ENCODE results near the gene RNGTT.
"Not testable (repeated sequence)": the region's sequence is repeated elsewhere in the genome, so short reads cannot be mapped to it uniquely, and the experiment has no call there.

The RNGTT gene

GRCh38 chr6:88963139-88964090, at the start of gene RNGTT:
Gene RNGTT, minus strand, starts transcription at chr6:88963618. Its CDS starts 209 bp downstream, at chr6:88963409.
- DNase-seq (ENCODE audit: low read depth in 2 of 2): peak; percentile 97 to 99

DNA sequence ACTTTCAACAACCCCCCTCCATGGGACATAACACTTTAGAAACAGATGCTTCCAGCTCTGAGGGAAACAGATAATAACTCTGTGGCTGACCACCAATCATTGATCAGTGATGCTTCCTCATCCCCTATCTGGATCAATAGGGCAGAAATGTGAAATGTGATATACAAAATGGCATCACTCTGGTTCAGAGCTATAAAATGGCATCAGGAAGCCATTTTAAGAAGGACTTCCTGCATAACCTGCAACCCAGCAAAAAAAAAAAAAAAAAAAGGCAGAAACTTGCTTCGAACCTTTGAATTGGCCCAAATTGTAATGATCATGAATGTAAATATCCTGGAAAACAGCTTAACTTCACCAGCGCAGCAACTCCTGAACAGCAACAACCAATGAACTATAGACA, 48.0 kb upstream of the RNGTT start:
- no peak for DNase-seq (ENCODE audit: low read depth in 2 of 2)

GRCh38 chr6:89010825-89011224, 47.4 kb upstream of the RNGTT start:
- DNase-seq (ENCODE audit: low read depth in 2 of 2): no peak

- DNase-seq (ENCODE audit: low read depth in 2 of 2): no peak
These were observed 46.2 kb upstream of the RNGTT start for GRCh38 chr6:89009624-89010059.

- DNase-seq (ENCODE audit: low read depth in 2 of 2): no peak
These were observed 45.5 kb upstream of the RNGTT start for GRCh38 chr6:89008815-89009374.

- no peak for DNase-seq (ENCODE audit: low read depth in 2 of 2)
These were observed 44.8 kb upstream of the RNGTT start for GRCh38 chr6:89008001-89008814.

- DNase-seq (ENCODE audit: low read depth in 2 of 2): no peak
These were observed 44.0 kb upstream of the RNGTT start for GRCh38 chr6:89007209-89008000.

DNA sequence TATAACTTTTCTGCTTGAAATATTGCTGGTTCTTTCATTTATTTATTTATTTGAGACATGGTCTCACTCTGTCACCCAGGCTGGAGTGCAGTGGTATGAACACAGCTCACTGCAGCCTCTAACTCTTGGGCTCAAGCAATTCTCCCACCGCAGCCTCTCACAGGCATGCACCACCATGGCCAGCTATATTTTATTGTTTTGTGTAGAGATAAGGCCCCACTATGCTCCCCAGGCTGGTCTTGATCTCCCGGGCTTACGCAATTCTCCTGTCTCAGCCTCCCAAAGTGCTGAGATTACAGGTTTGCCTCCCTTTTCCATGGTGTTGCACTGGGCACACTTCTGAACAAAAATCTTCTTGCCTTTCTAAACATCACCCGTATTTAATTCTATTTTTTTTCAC, 39.1 kb upstream of the RNGTT start:
- DNase-seq (ENCODE audit: low read depth in 2 of 2): no peak

GRCh38 chr6:88997327-88997726, 33.9 kb upstream of the RNGTT start:
- no peak for DNase-seq (ENCODE audit: low read depth in 2 of 2)

GRCh38 chr6:88992741-88993552, 29.5 kb upstream of the RNGTT start:
- DNase-seq (ENCODE audit: low read depth in 2 of 2): no peak

DNA sequence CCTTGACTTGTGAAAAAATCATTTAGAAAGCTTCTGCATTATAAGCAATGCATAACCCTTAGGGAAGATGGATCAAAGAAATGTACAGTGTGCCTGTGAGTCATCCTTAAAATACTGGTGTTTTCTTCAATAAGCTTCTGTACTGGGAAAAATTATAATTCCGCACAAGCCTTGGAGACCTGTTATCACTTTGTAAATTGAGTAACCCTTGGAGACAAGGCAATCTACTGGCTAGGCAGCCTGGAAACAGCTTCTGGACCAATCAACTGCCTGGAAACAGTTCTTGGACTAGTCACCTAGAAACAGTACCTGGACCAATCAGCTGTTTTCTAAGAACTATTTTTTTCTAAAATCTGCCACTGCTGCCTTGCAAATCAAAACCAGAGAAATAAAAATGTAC, 25.8 kb upstream of the RNGTT start:
- no peak for DNase-seq (ENCODE audit: low read depth in 2 of 2)

- no peak for DNase-seq (ENCODE audit: low read depth in 2 of 2)
These were observed 24.5 kb upstream of the RNGTT start for GRCh38 chr6:88987922-88988321.

DNA sequence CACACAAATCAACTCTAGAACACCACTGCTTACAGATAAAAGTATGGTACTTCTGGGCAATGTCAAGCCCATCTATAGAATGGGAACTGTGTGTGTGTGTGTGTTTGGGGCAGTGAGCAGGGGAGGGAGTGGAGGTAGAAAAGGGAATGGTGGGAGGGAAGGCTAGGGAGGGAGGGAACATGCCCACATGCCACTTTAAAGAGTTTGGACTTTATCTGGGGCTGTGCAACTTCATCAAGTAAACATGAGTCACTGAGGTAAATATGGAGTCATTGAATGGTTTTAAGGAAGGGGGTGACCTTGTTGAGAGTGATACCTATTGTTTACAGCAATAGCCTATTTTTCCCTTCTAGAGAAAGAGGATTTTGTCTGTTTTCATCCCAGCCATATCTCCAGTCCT, 22.5 kb upstream of the RNGTT start:
- no peak for DNase-seq (ENCODE audit: low read depth in 2 of 2)

GRCh38 chr6:88984606-88985005, 21.2 kb upstream of the RNGTT start:
- no peak for DNase-seq (ENCODE audit: low read depth in 2 of 2)

DNA sequence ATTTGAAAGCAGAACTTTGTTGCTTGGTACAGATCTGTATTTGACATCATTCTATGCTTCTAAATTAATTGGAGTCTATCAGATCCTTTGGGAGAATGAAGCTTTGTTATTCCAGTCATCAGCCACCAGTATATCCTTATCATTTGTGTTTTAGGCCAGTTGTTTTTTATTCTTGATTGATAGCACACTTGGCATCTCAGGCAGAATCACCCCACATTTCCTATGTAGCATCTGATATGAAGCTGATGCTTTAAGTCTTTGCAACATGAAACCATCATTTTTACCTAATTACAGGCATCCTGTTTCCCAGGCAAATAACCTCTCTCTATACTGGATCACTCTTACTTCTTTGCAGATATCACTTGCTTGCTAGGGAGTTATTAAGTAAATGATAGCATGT, 20.7 kb upstream of the RNGTT start:
- no peak for DNase-seq (ENCODE audit: low read depth in 2 of 2)

DNA sequence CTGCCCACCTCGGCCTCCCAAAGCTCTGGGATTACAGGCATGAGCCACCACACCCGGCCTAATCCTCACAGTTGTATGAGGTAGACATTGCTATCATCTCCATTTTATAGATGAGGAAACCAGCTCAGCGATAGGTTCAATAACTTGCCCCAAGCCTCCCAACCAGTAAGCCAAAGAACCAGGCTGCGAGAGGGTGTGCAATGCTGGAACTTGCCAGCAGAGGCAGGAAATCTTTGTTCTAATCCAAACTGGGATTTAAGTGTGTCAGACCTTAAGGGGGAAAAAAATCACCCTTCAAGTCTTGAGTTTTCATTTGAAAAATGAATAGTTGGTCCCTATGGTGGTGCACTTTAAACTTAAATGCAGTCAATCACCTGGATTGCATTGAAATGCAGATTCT, 20.1 kb upstream of the RNGTT start:
- no peak for DNase-seq (ENCODE audit: low read depth in 2 of 2)

DNA sequence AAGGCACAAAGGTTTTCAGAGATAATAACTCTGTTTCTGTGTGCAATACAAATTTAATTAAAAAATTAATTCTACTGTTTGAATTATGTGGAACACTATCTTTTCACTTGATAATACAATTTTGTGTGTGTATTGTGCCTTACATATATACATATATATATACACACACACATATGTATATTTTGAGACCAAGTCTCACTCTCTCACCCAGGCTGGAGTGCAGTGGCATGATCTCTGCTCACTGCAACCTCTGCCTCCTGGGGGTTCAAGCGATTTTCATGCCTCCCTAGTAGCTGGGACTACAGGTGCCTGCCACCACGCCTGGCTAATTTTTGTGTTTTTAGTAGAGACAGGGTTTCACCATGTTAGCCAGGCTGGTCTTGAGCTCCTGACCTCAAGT, 19.7 kb upstream of the RNGTT start:
- not testable (repeated sequence) for DNase-seq (ENCODE audit: low read depth in 2 of 2)

GRCh38 chr6:88982720-88983119, 19.3 kb upstream of the RNGTT start:
- DNase-seq (ENCODE audit: low read depth in 2 of 2): no peak

- no peak for DNase-seq (ENCODE audit: low read depth in 2 of 2)
These were observed 12.0 kb upstream of the RNGTT start for GRCh38 chr6:88975369-88975768.

GRCh38 chr6:88972504-88973423, 9.3 kb upstream of the RNGTT start:
- no peak for DNase-seq (ENCODE audit: low read depth in 2 of 2)
